ENCODE data around the gene GLT8D2. TPM values are rescaled to one million over a fixed set of nuclear protein-coding genes. Genes with fewer than 3 reads are reported as not detected.

Gene GLT8D2
- total RNA-seq, 1 experiment from 2014 or later, result 3.8 TPM

DNA sequence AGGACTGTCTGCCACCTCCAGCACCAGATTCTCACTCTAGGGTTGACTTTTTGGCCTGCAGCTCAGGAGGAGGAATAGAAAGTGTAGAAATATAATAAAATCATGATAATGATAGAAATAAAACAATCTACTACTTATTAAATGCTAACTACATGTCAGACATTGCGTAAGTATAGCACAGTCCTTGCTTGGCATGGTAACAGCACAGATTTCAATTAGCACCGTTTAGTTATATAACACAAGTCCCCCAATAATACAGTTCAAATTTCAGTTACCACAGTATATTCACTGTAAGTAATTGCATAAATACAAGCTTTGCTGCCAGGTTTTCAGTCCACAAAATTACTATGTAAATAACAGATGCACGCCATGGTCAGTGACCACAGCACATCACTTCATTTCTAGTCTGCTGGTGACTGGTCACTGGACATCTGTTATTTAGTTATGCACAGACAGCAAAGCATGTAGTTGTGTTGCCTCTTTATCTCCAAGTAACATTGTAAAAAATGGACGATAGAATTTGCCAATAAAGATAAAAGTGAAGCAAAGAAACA is 6.5 kb upstream of the GLT8D2 start:
- DNase-seq, result no peak
- Histone ChIP-seq H3K18ac (ENCODE audit: insufficient read length, low read depth, low read length) (no peak overlapping the region), H3K9me3 (ENCODE audit: control insufficient read depth, low read depth, low read length) (no peaks in the 10 kb centered on the region), H3K23ac (ENCODE audit: insufficient read length, low read depth, low read length) (no peak overlapping the region), H3K27me3 (ENCODE audit: insufficient read depth, low read length) (no peaks in the 10 kb centered on the region), H3K27ac (ENCODE audit: insufficient read length, low read depth, low read length) (no peak overlapping the region), H4K8ac (replicated peaks; ENCODE audit: insufficient read length, low read depth, low read length) (no peak overlapping the region), H2BK5ac (ENCODE audit: insufficient read length, low read length) (no peak overlapping the region), H2AK5ac (ENCODE audit: insufficient read length, low read length) (no peak overlapping the region), H3K79me2 (ENCODE audit: insufficient read depth, low read length) (no peaks in the 10 kb centered on the region), H3K56ac (ENCODE audit: insufficient read length, low read depth, low read length) (no peak overlapping the region), H3K4me2 (ENCODE audit: insufficient read depth, insufficient read length, low read length) (no peak overlapping the region), H4K91ac (ENCODE audit: insufficient read length, low read depth, low read length) (no peak overlapping the region), H3K79me1 (ENCODE audit: insufficient read depth, low read depth, low read length, poor library complexity, severe bottlenecking) (no peaks in the 10 kb centered on the region), H4K5ac (ENCODE audit: insufficient read length, low read depth, low read length) (no peak overlapping the region), H2BK20ac (ENCODE audit: low read depth, low read length, poor library complexity, severe bottlenecking) (no peak overlapping the region), H3T11ph (ENCODE audit: low read length) (no peak overlapping the region), H2BK120ac (ENCODE audit: low read depth, low read length, poor library complexity, severe bottlenecking) (no peak overlapping the region), H2BK12ac (ENCODE audit: insufficient read length, low read depth, low read length) (no peak overlapping the region), H2BK15ac (ENCODE audit: low read depth, low read length) (no peak overlapping the region), H3K4ac (ENCODE audit: low read depth, low read length) (no peak overlapping the region), H3K9ac (ENCODE audit: extremely low read depth, insufficient read length, low read length) (no peak overlapping the region), H4K20me1 (ENCODE audit: control insufficient read depth, insufficient read depth, insufficient read length) (no peaks in the 10 kb centered on the region), H3K14ac (ENCODE audit: insufficient read depth, low read length) (no peak overlapping the region), H3K4me1 (ENCODE audit: insufficient read depth, low read length) (peaks cover 3% of the 10 kb centered on the region; the same call in 1 of the 2 replicates), H2AFZ (ENCODE audit: low read length) (no peak overlapping the region), H3K23me2 (ENCODE audit: insufficient read length, low read depth, low read length, poor library complexity, severe bottlenecking) (no peaks in the 10 kb centered on the region)
- H3K27me3 Mint-ChIP-seq (ENCODE audit: low read depth), result peaks cover 7% of the 10 kb centered on the region; the same call in 1 of the 2 replicates
- H3K9me3 Mint-ChIP-seq, result no peaks in the 10 kb centered on the region
- H3K4me1 Mint-ChIP-seq, result peaks cover 22% of the 10 kb centered on the region in 2 experiments
- no peaks in the 10 kb centered on the region for H3K36me3 Mint-ChIP-seq (ENCODE audit: insufficient read depth in 1 of 3, low read depth in 3 of 3)
- no peak overlapping the region for H3K4me3 Mint-ChIP-seq
- no CpG with 5 or more reads among the region's 4 CpGs for WGBS (ENCODE audit: extremely low coverage, insufficient read length, low lambda C conversion rate)
- no peak for TF ChIP-seq CTCF (conservative IDR thresholded peaks at IDR 0.05)
- no peak overlapping the region for H3K27ac Mint-ChIP-seq

All from H9 (cell line).